ENCODE data around the gene CLCN2. TPM values are rescaled to one million over a fixed set of nuclear protein-coding genes. Genes with fewer than 3 reads are reported as not detected.

CLCN2 gene
- total and polyA plus RNA-seq, 2 donors (not counting 1 experiment from before 2014, with no cell fraction given), result 0.93 to 3.1 TPM

DNA sequence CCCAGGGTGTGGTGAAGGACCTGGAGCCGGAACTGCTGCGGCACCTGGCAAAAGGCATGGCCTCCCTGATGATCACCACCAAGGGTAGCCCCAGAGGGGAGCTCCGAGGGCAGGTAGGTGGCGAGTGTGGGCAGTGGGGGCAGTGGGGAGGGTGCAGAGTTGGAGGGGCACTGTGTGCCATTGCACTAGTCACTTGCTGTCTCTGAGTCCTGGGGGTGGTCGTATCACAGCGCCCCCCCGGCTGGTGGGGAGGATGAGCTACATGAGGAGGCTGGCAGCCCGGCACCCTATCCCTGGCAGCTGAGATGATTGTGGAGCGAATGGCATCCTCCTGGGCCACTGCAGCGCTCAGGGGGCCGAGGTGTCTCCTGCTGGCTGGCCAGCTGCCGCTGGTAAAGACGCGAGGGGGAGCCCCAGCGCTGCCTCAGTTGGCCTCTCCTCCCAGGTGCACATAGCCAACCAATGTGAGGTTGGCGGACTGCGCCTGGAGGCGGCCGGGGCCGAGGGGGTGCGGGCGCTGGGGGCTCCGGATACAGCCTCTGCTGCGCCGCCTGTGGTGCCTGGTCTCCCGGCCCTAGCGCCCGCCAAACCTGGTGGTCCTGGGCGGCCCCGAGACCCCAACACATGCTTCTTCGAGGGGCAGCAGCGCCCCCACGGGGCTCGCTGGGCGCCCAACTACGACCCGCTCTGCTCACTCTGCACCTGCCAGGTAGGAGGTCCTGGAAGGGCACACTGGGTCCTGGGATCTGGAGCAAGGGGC, 24.8 kb upstream of the CLCN2 start:
- H3K9me3 ChIP-seq (ENCODE audit: control insufficient read depth, insufficient read depth, low read depth, low read length), result no peaks in the 10 kb centered on the region
- H3K4me1 ChIP-seq (ENCODE audit: control insufficient read depth, extremely low read depth, insufficient read depth, low read length), result no peaks in the 10 kb centered on the region
- H3K27me3 ChIP-seq (ENCODE audit: control insufficient read depth, insufficient read depth, low read length), result peaks cover 10% of the 10 kb centered on the region
- no peak overlapping the region for H3K4me3 ChIP-seq (replicated peaks in 1 of 4; ENCODE audit: control extremely low read depth in 1 of 4, insufficient read depth in 1 of 4, low read depth in 3 of 4, low read length in 4 of 4)
- H3K9ac ChIP-seq (ENCODE audit: insufficient read depth, low read length), result no peak overlapping the region
- no peak for TF ChIP-seq EZH2 (IDR thresholded peaks at IDR 0.05; ENCODE audit: low read length, missing control alignments)
- TF ChIP-seq, protein P1, sequence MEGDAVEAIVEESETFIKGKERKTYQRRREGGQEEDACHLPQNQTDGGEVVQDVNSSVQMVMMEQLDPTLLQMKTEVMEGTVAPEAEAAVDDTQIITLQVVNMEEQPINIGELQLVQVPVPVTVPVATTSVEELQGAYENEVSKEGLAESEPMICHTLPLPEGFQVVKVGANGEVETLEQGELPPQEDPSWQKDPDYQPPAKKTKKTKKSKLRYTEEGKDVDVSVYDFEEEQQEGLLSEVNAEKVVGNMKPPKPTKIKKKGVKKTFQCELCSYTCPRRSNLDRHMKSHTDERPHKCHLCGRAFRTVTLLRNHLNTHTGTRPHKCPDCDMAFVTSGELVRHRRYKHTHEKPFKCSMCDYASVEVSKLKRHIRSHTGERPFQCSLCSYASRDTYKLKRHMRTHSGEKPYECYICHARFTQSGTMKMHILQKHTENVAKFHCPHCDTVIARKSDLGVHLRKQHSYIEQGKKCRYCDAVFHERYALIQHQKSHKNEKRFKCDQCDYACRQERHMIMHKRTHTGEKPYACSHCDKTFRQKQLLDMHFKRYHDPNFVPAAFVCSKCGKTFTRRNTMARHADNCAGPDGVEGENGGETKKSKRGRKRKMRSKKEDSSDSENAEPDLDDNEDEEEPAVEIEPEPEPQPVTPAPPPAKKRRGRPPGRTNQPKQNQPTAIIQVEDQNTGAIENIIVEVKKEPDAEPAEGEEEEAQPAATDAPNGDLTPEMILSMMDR (conservative IDR thresholded peaks at IDR 0.05 in 1 of 2, IDR thresholded peaks at IDR 0.05 in 1 of 2; ENCODE audit: low read depth in 1 of 2, low read length in 2 of 2), result no peak
- H3K27ac ChIP-seq (ENCODE audit: insufficient read depth, low read length), result no peak overlapping the region
- H3K4me2 ChIP-seq (ENCODE audit: extremely low read depth, insufficient read depth, low read length), result no peak overlapping the region
- no peak overlapping the region for H2AFZ ChIP-seq (ENCODE audit: low read length)
- no peaks in the 10 kb centered on the region for H3K36me3 ChIP-seq (ENCODE audit: control insufficient read depth, insufficient read depth, low read length)
- DNase-seq (ENCODE audit: low read depth in 2 of 2), result no peak
- no peaks in the 10 kb centered on the region for H3K79me2 ChIP-seq (ENCODE audit: control insufficient read depth, insufficient read depth, low read length)
- H4K20me1 ChIP-seq (ENCODE audit: control insufficient read depth, extremely low read depth, insufficient read depth, low read length), result no peaks in the 10 kb centered on the region

- DNase-seq (ENCODE audit: low read depth in 2 of 2), result no peak
- Histone ChIP-seq H3K9ac (ENCODE audit: insufficient read depth, low read length) (no peak overlapping the region), H3K9me3 (ENCODE audit: control insufficient read depth, insufficient read depth, low read depth, low read length) (no peaks in the 10 kb centered on the region), H3K27me3 (ENCODE audit: control insufficient read depth, insufficient read depth, low read length) (peaks cover 19% of the 10 kb centered on the region), H4K20me1 (ENCODE audit: control insufficient read depth, extremely low read depth, insufficient read depth, low read length) (no peaks in the 10 kb centered on the region), H3K79me2 (ENCODE audit: control insufficient read depth, insufficient read depth, low read length) (no peaks in the 10 kb centered on the region), H3K27ac (ENCODE audit: insufficient read depth, low read length) (no peak overlapping the region), H3K36me3 (ENCODE audit: control insufficient read depth, insufficient read depth, low read length) (no peaks in the 10 kb centered on the region), H2AFZ (ENCODE audit: low read length) (no peak overlapping the region), H3K4me2 (ENCODE audit: extremely low read depth, insufficient read depth, low read length) (no peak overlapping the region), H3K4me1 (ENCODE audit: control insufficient read depth, extremely low read depth, insufficient read depth, low read length) (no peaks in the 10 kb centered on the region), H3K4me3 (replicated peaks in 1 of 4; ENCODE audit: control extremely low read depth in 1 of 4, insufficient read depth in 1 of 4, low read depth in 3 of 4, low read length in 4 of 4) (no peak overlapping the region)
- TF ChIP-seq, protein P1 (conservative IDR thresholded peaks at IDR 0.05 in 1 of 2, IDR thresholded peaks at IDR 0.05 in 1 of 2; ENCODE audit: low read depth in 1 of 2, low read length in 2 of 2), result no peak
- no peak for TF ChIP-seq EZH2 (IDR thresholded peaks at IDR 0.05; ENCODE audit: low read length, missing control alignments)
Observed at GRCh38 chr3:184384856-184385422, 23.5 kb upstream of the CLCN2 start.

- Histone ChIP-seq H3K36me3 (ENCODE audit: control insufficient read depth, insufficient read depth, low read length) (no peaks in the 10 kb centered on the region), H3K27ac (ENCODE audit: insufficient read depth, low read length) (no peak overlapping the region), H3K4me2 (ENCODE audit: extremely low read depth, insufficient read depth, low read length) (no peak overlapping the region), H3K9ac (ENCODE audit: insufficient read depth, low read length) (no peak overlapping the region), H3K4me3 (replicated peaks in 1 of 4; ENCODE audit: control extremely low read depth in 1 of 4, insufficient read depth in 1 of 4, low read depth in 3 of 4, low read length in 4 of 4) (no peak overlapping the region), H3K27me3 (ENCODE audit: control insufficient read depth, insufficient read depth, low read length) (peaks cover 19% of the 10 kb centered on the region), H3K9me3 (ENCODE audit: control insufficient read depth, insufficient read depth, low read depth, low read length) (no peaks in the 10 kb centered on the region), H4K20me1 (ENCODE audit: control insufficient read depth, extremely low read depth, insufficient read depth, low read length) (no peaks in the 10 kb centered on the region), H2AFZ (ENCODE audit: low read length) (no peak overlapping the region), H3K4me1 (ENCODE audit: control insufficient read depth, extremely low read depth, insufficient read depth, low read length) (no peaks in the 10 kb centered on the region), H3K79me2 (ENCODE audit: control insufficient read depth, insufficient read depth, low read length) (no peaks in the 10 kb centered on the region)
- no peak for DNase-seq (ENCODE audit: low read depth in 2 of 2)
- TF ChIP-seq EZH2 (IDR thresholded peaks at IDR 0.05; ENCODE audit: low read length, missing control alignments), result no peak
- TF ChIP-seq, protein P1 (conservative IDR thresholded peaks at IDR 0.05 in 1 of 2, IDR thresholded peaks at IDR 0.05 in 1 of 2; ENCODE audit: low read depth in 1 of 2, low read length in 2 of 2), result no peak
Observed at GRCh38 chr3:184384342-184384741, 22.9 kb upstream of the CLCN2 start.

Data from fibroblast of lung (primary cell).